Cerebellar nuclear complex (tissue), 1 donor: ENCODE data around the gene EIF2AK2.

ENCODE experiments used
- DNase-seq, 2 experiments: peaks; one replicate each; lab custom pipeline; 2025; lab: John Stamatoyannopoulos, UW

The EIF2AK2 gene

GRCh38 chr2:37171624-37171950 is 14.8 kb upstream of the EIF2AK2 start:
- no peak for DNase-seq

DNA sequence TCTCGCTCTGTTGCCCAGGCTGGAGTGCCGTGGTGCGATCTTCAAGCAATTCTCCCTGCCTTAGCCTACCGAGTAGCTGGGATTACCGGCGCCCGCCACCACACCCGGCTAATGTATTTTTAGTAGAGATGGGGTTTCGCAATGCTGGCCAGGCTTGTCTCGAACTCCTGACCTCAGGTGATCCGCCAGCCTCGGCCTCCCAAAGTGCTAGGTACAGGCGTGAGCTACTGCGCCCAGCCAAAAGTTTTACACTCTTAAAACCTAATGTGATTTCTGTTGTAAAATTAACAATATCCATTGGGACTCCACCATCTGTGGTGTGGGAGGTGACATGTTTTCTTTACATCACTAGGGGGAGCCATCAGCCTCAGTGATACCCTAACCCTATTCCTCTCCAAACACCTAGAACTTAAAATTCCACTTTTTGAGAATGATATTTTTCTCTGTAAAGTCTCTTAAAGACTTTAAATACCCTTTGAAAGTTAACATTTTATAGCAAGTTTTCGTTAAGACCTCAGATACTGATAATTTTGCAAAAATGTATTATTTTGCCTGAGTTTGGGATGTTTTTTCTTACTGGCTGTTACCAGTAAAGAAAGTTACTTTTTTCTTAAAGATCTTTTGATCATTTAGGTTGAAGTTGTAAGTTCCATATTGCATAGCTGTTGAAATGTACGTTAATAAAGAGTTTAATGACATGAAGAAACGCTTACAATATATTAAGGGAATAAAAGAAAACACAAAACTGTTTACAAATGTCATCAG is 11.6 kb upstream of the EIF2AK2 start:
- no peak for DNase-seq

- DNase-seq: no peak
These were observed 10.9 kb upstream of the EIF2AK2 start for GRCh38 chr2:37167636-37168180.

DNA sequence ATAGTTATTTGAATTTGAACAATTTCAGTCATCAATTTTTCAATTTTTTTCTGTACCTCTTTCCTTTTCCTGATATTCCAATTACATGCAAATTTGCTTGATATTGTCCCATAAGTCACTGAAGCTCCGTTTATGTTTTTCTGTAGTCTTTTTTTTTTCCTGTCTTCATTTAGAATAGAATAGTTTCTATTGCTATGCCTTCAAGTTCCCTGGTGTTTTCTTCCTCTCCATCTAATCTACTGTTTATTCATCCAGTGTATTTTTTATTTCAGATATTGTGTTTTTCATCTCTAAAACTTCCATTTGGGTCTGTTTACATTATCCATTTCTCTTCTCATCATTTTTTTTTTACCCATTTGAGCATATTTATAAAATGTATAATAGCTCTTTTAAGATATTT is 8.0 kb upstream of the EIF2AK2 start:
- no peak for DNase-seq

GRCh38 chr2:37156071-37156856 is 516 bp downstream of the EIF2AK2 start:
- no peak for DNase-seq

DNA sequence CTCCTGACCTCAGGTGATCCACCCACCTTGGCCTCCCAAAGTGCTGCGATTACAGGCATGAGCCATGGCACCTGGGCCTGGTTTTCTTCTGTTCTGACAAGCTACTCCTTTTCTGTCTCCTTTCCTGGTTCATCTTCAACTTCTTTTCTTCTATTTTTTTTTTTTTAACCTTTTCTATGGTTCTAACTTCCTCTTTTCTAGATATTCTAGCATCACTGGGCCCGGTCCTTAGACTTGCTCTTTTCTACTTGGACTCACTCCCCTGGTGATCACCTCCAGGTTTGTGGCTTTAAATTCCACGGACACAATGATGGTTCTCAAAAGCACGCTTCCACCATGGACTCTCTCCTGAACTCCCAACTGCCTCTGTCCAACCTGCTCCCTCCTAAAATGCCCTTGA is 2.0 kb downstream of the EIF2AK2 start:
- DNase-seq: no peak

DNA sequence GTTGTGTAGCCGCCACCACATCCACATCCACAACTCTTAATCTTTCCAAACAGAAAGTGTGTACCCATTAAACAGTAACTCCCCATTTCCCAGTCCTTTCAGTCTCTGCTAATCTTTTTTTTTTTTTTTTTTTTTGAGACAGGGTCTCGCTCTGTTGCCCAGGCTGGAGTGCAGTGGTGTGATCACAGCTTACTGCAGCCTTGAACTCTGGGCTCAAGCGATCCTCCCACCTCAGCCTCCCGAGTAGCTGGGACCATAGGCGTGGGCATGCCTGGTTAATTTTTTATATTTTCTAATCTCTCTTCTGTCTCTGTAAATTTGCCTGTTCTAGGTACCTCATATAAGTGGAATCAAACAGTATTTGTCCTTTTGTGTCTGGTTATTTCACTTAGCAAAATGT is 3.6 kb downstream of the EIF2AK2 start:
- DNase-seq: no peak

DNA sequence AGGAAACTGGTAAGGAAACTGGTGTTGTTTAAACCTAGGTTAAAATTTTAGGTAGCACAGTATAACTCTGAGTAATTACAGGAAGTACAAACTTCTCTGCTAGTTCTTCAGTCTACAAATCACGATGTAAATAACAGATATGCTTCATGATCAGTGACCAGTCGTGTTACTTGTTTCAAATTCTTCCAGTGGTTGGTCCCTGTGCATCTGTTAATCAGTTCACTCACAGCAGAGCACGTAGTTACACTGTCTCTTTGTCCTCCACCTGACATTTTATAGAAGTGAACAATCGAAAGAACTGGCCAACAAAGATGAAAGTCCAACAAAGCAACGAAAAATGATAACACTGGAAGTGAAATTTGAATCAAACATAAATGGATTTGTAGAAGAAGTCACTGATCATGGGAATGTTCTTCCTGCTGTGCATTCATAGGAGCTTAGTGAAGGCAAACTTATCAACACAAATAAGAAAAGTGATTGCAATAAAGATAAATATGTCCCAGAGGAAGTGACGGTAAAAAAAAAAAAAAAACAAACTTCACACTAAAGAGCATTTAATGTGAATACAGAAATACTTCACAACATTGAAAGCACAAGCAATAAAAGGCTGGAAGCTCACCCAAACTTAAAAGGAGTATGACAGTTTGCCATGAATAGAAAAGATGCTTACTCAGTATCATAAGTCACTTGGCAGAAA is 7.0 kb downstream of the EIF2AK2 start:
- no peak for DNase-seq

DNA sequence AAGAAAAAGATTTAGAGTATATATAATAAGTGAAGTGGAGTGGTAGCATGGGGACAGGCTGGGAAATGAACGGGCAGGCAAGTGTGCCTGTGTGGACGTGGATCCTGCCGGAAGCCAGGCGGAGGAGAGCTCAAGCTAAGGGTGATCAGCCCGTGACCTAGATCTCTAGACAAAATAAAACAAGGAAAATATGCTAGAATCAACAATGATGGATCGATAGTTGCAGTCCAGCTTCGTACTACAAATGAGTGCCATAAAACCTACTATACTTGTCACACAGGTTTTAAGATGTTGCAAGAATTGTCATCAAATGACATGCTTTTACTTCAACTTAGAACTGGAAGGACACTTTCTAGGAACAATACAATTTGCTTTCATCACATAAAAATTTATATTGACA is 8.5 kb downstream of the EIF2AK2 start:
- no peak for DNase-seq

GRCh38 chr2:37146062-37146461 is 10.7 kb downstream of the EIF2AK2 start:
- DNase-seq: no peak

- DNase-seq: no peak
These were observed 12.8 kb downstream of the EIF2AK2 start for GRCh38 chr2:37143974-37144373.

GRCh38 chr2:37142546-37142945 is 14.2 kb downstream of the EIF2AK2 start:
- DNase-seq: no peak

GRCh38 chr2:37132914-37133313 is 23.9 kb downstream of the EIF2AK2 start:
- no peak for DNase-seq

DNA sequence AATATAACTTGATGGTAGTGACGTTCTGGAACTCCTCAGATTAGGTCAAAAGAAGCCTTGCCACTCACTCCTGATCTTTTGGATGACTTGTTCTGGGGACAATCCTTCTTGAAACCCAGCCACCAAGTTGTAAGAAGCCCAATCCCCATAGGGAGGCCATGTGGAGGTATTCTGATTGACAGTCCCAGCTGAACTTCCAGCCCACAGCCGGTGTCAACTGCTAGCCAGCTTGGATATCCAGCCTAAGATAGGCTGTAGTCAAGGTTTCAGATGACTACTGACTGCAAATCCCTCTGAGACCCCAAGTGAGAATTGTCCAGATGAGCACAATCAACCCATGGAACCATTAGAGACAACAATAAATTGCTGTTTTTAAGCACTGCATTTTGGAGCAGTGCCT is 31.4 kb downstream of the EIF2AK2 start:
- DNase-seq: no peak

DNA sequence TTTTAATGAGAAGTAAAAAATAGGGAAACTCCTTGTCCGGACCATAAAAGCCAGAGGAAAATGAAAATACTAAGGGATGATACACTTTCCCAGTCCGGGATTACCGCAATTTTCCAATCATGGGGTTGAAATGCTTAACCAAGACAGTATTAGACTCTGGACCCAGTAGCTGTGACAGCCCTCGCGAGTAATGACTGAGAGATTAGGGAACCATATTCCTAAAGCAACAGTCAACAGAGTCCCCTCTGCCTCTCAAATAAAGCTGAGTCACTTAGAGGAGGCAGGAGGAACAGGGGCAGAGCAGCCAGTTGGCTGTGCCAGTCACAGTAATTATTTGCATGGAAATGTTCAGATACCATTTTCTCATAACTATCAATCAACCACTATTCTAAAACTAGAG is 37.6 kb downstream of the EIF2AK2 start:
- no peak for DNase-seq

- DNase-seq: no peak
These were observed 39.2 kb downstream of the EIF2AK2 start for GRCh38 chr2:37117566-37117965.

- DNase-seq: no peak
These were observed 44.8 kb downstream of the EIF2AK2 start for GRCh38 chr2:37111958-37112357.

DNA sequence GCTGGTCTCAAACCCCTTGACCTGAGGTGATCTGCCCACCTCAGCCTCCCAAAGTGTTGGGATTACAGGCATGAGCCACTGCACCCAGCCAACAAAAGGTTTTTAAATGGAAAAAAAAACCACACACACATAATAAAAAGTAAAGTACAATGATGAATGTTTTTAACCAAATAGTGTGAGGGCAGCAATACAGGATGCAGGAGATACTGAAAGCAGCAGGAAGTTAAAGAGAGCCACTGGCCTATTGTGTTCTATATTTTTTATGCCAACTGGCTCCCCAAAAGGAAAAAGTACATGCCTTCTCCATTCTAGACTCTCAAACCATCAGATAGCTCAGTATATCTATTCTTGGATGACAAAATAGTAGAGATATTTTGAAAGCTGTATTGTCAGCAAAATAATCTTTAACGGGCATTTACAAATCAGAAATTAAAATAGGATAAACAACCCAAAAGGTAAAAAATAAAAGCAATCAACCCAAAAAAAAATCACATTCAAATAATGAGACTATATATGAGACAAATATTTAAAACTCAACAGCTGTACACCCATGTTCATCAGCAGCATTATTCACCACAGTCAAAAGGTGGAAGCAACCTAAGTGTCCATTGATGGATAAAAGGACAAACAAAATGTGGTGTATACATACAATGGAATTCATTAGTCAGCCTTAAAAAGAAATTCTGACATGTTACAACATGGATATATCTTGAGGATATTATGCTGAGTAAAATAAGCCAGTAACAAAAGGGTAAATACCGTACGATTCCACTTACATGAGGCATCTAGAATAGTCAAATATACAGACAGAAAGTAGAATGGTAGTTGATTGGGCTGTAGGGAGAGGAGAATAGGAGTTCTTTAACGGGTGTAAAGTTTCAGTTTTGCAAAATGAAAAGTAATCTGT is 46.2 kb downstream of the EIF2AK2 start:
- DNase-seq: no peak

GRCh38 chr2:37109523-37109922 is 47.3 kb downstream of the EIF2AK2 start:
- DNase-seq: no peak

GRCh38 chr2:37105150-37105549 is 51.6 kb downstream of the EIF2AK2 start:
- DNase-seq: no peak

GRCh38 chr2:37104178-37104577 is 52.6 kb downstream of the EIF2AK2 start:
- DNase-seq: no peak

- no peak for DNase-seq
These were observed 54.2 kb downstream of the EIF2AK2 start for GRCh38 chr2:37102588-37102987.
